B cell (primary cell): ENCODE results near the gene NKX6-2.

Experiments
- EZH2 ChIP-seq: IDR thresholded peaks from 2 replicates; pipeline ENCODE4 v1.6.1; 2012; ENCODE audit warnings: borderline replicate concordance, low read depth, mild to moderate bottlenecking, moderate library complexity, low read length; ENCODE audit not compliant: insufficient read depth, poor library complexity, severe bottlenecking
- TF ChIP-seq, protein P1 (sequence below): fragments of 200-600 bp; IDR thresholded peaks from one replicate; pipeline ENCODE4 v1.8.0; 2022; ENCODE audit warnings: antibody characterized with exemption, mild to moderate bottlenecking

DNA sequence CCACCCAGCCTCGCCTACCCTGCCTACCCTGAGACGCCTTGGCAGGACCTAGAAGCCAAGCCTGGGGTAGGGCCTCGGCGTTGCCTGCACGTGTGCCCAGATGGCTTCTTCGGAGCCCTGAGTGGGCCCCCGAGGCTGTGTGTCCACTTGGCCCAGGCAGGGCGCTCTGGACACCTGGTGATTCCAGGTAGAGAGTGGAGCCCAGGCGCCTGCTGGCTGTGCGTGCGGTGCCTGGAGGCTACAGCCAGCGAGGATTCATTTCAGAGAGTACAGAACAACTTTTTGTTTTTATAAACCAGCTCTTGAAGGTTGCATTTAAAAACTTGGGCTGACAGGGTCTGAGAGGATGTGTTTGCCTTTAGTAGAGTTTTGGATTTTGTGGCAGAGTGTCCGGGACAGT lies 40.0 kb downstream of the NKX6-2 start:
- TF ChIP-seq, protein P1, sequence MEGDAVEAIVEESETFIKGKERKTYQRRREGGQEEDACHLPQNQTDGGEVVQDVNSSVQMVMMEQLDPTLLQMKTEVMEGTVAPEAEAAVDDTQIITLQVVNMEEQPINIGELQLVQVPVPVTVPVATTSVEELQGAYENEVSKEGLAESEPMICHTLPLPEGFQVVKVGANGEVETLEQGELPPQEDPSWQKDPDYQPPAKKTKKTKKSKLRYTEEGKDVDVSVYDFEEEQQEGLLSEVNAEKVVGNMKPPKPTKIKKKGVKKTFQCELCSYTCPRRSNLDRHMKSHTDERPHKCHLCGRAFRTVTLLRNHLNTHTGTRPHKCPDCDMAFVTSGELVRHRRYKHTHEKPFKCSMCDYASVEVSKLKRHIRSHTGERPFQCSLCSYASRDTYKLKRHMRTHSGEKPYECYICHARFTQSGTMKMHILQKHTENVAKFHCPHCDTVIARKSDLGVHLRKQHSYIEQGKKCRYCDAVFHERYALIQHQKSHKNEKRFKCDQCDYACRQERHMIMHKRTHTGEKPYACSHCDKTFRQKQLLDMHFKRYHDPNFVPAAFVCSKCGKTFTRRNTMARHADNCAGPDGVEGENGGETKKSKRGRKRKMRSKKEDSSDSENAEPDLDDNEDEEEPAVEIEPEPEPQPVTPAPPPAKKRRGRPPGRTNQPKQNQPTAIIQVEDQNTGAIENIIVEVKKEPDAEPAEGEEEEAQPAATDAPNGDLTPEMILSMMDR: no peak
- no peak for TF ChIP-seq EZH2
